Nucleus accumbens (tissue), 56 donors: ENCODE results near the gene ZNF787.
A peak's percentile ranks its signal among the peaks of the same experiment; 100 is the strongest.

ENCODE experiments used
- DNase-seq, 56 donors: peaks; one replicate each; lab custom pipeline; 2025; lab: John Stamatoyannopoulos, UW

Gene ZNF787

GRCh38 chr19:56123266-56123891 is 2.3 kb upstream of the ZNF787 start:
- no peak for DNase-seq

GRCh38 chr19:56120371-56121179 is 520 bp downstream of the ZNF787 start:
- peak in 48 of 56 donors; percentile 14 to 85 (median 74) for DNase-seq

- no peak for DNase-seq
Observed at GRCh38 chr19:56120002-56120370, 1.1 kb downstream of the ZNF787 start.

DNA sequence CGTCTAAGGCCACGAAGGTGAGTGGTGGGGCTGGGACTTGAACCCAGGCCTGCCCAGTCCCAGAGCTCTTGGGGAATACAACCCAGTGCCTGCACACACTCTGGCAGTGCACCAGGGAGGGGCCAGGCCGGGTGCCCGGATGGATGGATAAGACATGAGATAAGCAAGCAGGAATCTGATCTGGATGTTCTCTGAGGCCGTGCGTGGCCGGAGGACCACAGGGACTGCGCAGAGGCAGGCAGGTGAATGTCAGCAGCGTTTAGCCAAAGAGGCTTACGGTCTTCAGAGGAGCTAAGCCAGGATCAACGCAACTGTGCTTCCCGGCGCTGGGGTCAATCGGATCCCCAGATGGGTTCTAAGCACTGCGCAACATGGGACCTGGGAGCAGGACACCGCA is 1.5 kb downstream of the ZNF787 start:
- no peak for DNase-seq

DNA sequence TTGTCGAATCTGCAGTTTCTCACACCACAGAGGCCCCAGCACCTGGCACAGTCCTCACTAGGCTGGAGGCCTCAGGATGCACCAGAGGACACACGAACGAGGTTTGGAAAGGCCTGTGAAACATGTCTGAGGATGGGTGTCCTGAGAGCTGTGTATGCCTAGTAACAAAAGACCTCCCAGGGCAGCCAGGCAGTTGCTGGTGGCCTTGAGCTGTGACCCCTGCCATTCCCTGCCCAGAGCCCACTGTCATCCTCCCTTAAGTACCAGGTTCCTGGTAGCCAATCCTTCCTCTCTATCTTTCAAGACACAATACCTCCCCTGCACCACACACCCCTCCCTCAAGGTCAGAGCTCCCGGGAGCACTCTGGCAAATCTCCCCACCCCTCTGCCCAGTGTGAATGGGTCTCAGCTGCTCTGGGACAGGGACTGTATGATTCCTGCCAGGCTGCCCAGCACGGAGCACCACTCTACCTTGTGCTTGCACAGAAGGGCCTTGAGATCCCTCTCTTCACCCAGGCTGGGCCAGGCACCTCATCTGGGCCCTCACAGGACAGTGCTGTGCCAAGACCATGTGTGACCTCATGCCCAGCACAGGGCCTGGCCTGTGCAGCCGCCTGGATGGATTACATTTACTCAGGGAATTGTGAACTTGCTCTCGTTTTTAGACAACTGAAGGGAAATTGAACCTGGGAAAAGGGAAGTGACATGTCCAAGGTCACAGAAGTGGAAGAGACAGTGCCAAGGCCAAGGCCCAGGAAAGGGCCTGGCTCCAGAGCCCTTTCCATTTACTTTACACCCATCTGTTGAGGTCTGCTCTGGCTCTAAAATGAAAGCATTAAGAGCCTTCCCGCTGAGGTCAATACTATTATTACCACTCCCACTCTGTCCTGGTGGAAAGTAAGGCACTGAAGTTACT is 2.2 kb downstream of the ZNF787 start:
- DNase-seq: no peak

GRCh38 chr19:56117889-56118288 is 3.2 kb downstream of the ZNF787 start:
- no peak for DNase-seq

DNA sequence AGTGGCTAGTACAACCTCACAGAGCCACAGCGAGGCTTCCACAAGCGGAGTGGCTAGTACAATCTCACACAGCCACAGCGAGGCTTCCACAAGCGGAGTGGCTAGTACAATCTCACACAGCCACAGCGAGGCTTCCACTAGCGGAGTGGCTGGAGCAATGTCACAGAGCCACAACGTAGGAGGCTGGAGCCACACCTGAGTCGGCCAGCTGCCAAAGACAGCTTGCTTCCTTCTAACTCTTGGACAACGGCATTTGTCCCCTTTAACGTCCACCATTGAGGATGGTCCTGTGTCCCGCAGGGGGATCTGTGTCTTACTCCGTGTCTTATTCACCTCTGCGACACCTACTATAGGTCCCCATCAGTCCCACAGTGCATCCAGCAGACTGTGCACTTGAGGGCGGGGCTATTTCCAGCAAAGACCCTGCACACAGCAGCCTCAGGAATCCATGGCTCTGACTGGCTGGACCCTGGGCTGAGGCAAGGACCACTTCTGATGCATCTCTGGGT is 3.7 kb downstream of the ZNF787 start:
- no peak for DNase-seq

- no peak for DNase-seq
Observed at GRCh38 chr19:56116606-56117005, 4.5 kb downstream of the ZNF787 start.

DNA sequence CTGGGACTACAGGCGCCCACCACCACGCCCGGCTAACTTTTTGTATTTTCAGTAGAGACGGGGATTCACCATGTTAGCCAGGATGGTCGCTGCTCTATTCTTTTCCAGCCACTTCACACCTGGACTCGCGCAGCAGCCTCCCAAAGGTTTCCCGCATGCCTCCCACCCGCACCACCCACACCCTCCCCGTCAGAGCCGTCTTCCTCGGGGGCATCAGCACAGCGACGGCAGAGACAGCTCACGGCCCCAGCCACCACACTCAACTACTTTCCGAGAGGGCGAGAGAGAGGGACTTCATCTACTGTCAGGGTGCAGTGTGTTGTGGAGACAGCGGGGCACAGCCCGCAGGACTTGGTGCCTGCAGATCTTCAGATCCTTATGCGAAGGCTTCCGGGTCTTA is 5.6 kb downstream of the ZNF787 start:
- no peak for DNase-seq

- DNase-seq: no peak
Observed at GRCh38 chr19:56114778-56115110, 6.4 kb downstream of the ZNF787 start.

GRCh38 chr19:56114051-56114777 is 6.9 kb downstream of the ZNF787 start:
- no peak for DNase-seq

DNA sequence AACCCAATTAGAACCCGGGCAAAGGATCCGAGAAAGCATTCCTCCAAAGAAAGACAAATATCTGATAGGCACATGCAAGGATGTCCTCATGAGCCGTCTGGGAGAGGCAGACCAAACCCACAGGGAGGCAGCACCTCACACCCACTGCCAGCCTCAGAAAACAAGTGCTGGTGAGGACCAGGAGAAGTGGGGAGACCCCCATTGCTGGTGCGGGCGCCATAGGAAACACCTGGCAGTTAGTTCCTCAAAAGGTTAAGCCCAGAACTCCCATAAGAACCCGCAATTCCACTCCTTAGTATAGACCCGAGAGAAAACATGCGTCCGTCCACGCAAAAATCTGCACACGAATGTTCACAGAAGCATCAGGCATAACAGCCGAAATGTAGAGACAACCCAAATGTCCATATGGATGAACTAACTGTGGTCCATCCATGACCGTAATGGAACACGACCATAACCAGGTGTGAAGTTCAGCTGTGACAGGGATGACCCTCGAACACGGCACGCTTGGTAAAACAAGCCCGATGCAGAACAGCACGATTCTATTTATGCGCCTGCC is 7.9 kb downstream of the ZNF787 start:
- DNase-seq: no peak

DNA sequence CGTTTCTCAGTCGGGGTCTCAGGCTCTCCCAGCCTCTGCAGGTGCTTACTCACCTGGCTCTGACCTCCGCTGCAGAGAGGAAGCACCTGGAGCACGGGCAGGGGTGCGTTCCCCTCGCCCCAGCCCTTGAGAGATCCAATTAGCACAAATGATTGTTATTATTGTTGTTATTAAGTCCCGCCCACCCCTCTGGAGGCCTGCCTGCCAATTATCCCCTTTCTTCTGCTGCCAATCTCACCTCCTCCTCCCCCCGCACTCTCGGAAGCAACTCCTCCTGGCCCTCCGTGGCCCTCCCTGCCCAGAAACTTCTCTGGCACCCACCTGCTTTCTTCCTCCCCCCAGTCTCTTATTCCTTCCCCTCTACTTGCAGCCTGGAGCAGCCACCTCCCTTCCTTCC is 8.8 kb downstream of the ZNF787 start:
- DNase-seq: peak in 2 of 56 donors; percentile 17 to 18

DNA sequence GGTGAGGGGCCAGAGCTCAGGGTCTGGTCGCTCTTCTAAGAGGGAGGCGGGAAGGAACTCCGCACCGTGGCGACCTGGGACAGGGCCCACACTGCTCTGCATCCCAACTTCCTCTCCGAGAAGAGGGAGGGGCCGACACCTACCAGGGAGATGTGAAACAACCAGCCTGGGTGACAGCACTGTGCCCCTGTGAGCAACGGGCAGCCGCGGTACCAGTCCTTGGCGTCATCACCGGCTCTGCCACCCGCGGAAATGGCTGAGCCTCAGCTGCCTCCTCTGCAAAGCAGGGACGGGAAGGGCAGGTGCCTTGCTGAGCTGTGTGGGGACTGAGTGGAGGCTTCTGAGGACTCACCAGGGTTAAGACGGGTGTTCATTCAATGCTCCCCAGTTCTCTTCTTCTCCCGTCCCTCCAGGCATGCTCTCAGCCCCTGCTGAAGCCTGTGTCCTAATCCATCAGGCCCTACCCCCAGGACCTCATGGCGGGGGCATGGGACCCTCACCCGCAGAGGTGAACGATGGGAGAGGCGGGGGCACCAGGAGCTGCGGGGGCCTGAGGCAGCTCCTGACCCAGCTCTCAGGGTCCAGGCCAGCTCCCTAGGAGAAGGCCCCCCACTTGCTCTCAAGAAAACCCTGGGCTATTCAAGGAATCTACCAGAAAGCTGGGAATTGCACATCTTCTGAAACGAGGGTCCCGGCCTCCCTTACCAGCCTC is 9.3 kb downstream of the ZNF787 start:
- peak in 33 of 56 donors; percentile 6 to 74 (median 38) for DNase-seq

- peak in 1 of 56 donors; percentile 30 for DNase-seq
Observed at GRCh38 chr19:56110515-56111448, 10.3 kb downstream of the ZNF787 start.

DNA sequence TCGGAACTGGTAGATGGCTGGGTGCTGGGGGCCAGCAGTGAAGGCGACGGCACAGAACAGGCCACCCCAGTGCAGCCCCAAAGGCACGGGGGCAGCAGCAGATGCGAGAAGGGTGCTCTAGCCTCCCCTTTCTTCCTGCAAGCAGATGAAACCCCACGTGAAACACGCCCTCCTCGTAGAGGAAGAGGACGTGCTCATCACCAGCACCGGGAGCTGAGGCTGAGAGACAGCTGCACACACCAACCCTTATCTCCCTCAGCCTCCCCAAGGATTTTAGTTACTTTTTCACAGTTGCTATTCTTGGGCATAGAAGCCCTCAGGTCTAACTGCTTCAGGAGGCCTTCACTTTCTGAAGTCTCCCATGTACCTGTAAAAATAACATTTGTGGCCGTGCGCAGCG is 11.9 kb downstream of the ZNF787 start:
- DNase-seq: peak in 28 of 56 donors; percentile 5 to 71 (median 33)

GRCh38 chr19:56108447-56109195 is 12.5 kb downstream of the ZNF787 start:
- peak in 5 of 56 donors; percentile 10 to 32 (median 18) for DNase-seq
